SKM-1 treated with dmso at 0.1 percent for 144 hours (cell line): ENCODE data around the gene FAM13A.
A peak's percentile ranks its signal among the peaks of the same experiment; 100 is the strongest.
"Not testable (repeated sequence)": the region's sequence is repeated elsewhere in the genome, so short reads cannot be mapped to it uniquely, and the experiment has no call there.

Experiments used
- DNase-seq: peaks from one replicate; lab custom pipeline; 2025; ENCODE audit not compliant: unreplicated experiment; lab: John Stamatoyannopoulos, UW

The FAM13A gene

GRCh38 chr4:88908003-88908402 lies 149.0 kb downstream of the FAM13A start:
- DNase-seq = no peak

GRCh38 chr4:88907478-88907877 lies 149.5 kb downstream of the FAM13A start:
- no peak for DNase-seq

GRCh38 chr4:88904240-88904639 lies 152.7 kb downstream of the FAM13A start:
- not testable (repeated sequence) for DNase-seq

GRCh38 chr4:88900432-88900831 lies 156.6 kb downstream of the FAM13A start:
- DNase-seq = no peak

GRCh38 chr4:88897752-88898151 lies 159.2 kb downstream of the FAM13A start:
- no peak for DNase-seq

GRCh38 chr4:88897180-88897579 lies 159.8 kb downstream of the FAM13A start:
- DNase-seq = no peak

- DNase-seq = no peak
Measured at GRCh38 chr4:88893961-88894360, 163.0 kb downstream of the FAM13A start.

- no peak for DNase-seq
Measured at GRCh38 chr4:88892646-88893045, 164.3 kb downstream of the FAM13A start.

GRCh38 chr4:88891636-88892035 lies 165.3 kb downstream of the FAM13A start:
- no peak for DNase-seq

GRCh38 chr4:88887409-88887808 lies 169.6 kb downstream of the FAM13A start:
- DNase-seq = not testable (repeated sequence)

- no peak for DNase-seq
Measured at GRCh38 chr4:88881227-88881569, 175.8 kb downstream of the FAM13A start.

GRCh38 chr4:88880501-88881226 lies 176.3 kb downstream of the FAM13A start:
- DNase-seq = no peak

GRCh38 chr4:88879991-88880390 lies 177.0 kb downstream of the FAM13A start:
- DNase-seq = no peak

GRCh38 chr4:88878642-88879041 lies 178.3 kb downstream of the FAM13A start:
- no peak for DNase-seq

- no peak for DNase-seq
Measured at GRCh38 chr4:88870428-88870827, 186.6 kb downstream of the FAM13A start.

- DNase-seq = no peak
Measured at GRCh38 chr4:88868510-88868909, 188.5 kb downstream of the FAM13A start.

GRCh38 chr4:88866862-88867550 lies 190.0 kb downstream of the FAM13A start:
- no peak for DNase-seq

- no peak for DNase-seq
Measured at GRCh38 chr4:88865466-88865865, 191.5 kb downstream of the FAM13A start.

- DNase-seq = no peak
Measured at GRCh38 chr4:88865046-88865445, 191.9 kb downstream of the FAM13A start.

GRCh38 chr4:88860586-88860985 lies 196.4 kb downstream of the FAM13A start:
- no peak for DNase-seq

- DNase-seq = no peak
Measured at GRCh38 chr4:88859191-88859812, 197.7 kb downstream of the FAM13A start.

GRCh38 chr4:88858752-88859151 lies 198.2 kb downstream of the FAM13A start:
- peak; percentile 97 for DNase-seq
